Ascending aorta (tissue), 2 donors: ENCODE results near the gene AP2A2. TPM values are rescaled to one million over a fixed set of nuclear protein-coding genes. Genes with fewer than 3 reads are reported as not detected.

ENCODE experiments used
- DNase-seq, 2 donors: peaks; one replicate each; pipeline ENCODE4 v3.0.0-alpha.2; 2019; ENCODE audit warnings: low spot score in 2 of 2
- H3K27ac ChIP-seq, 2 donors: fragments of 200-600 bp; sonication (generic); one replicate each; pipeline ENCODE4 v1.5.1; 2016 to 2017; ENCODE audit warnings: mild to moderate bottlenecking in 1 of 2
- H3K27me3 ChIP-seq: fragments of 200-600 bp; sonication (generic); one replicate; pipeline ENCODE4 v1.5.1; 2017
- H3K36me3 ChIP-seq, 2 donors: fragments of 200-600 bp; sonication (generic); one replicate each; pipeline ENCODE4 v1.5.1; 2016
- H3K4me1 ChIP-seq, 2 donors: fragments of 200-600 bp; sonication (generic); one replicate each; pipeline ENCODE4 v1.5.1; 2016 to 2017; ENCODE audit warnings: mild to moderate bottlenecking in 1 of 2
- H3K4me3 ChIP-seq, 2 donors: fragments of 200-600 bp; sonication (generic); one replicate each; pipeline ENCODE4 v1.5.1; 2016 to 2017; ENCODE audit warnings: mild to moderate bottlenecking in 1 of 2
- H3K9me3 ChIP-seq, 2 donors: fragments of 200-600 bp; sonication (generic); one replicate each; pipeline ENCODE4 v1.5.1; 2016
- intact Hi-C: fragments of 100-400 bp; cut with DNase I; formaldehyde crosslinking; loops from one replicate; pipeline ENCODE4 v1.15.1; 2023
- total RNA-seq: library from RNA; depleted of rRNA; stranded (reverse); fragments of >200 nt; gene quantifications from one replicate; pipeline ENCODE4 v1.1.0, GENCODE V29; 2016
- TF ChIP-seq, protein P1 (sequence below), 3 experiments: fragments of 200-600 bp in 2 of 3; fragments of 450-650 bp in 1 of 3; sonication (generic) in 2 of 3; IDR thresholded peaks; one replicate each; pipeline ENCODE4 v1.5.1; 2016 to 2019; ENCODE audit warnings: antibody characterized with exemption in 3 of 3, mild to moderate bottlenecking in 1 of 3, moderate library complexity in 1 of 3

AP2A2 gene
- total RNA-seq, 1 donor from 2014 or later = 118 TPM

DNA sequence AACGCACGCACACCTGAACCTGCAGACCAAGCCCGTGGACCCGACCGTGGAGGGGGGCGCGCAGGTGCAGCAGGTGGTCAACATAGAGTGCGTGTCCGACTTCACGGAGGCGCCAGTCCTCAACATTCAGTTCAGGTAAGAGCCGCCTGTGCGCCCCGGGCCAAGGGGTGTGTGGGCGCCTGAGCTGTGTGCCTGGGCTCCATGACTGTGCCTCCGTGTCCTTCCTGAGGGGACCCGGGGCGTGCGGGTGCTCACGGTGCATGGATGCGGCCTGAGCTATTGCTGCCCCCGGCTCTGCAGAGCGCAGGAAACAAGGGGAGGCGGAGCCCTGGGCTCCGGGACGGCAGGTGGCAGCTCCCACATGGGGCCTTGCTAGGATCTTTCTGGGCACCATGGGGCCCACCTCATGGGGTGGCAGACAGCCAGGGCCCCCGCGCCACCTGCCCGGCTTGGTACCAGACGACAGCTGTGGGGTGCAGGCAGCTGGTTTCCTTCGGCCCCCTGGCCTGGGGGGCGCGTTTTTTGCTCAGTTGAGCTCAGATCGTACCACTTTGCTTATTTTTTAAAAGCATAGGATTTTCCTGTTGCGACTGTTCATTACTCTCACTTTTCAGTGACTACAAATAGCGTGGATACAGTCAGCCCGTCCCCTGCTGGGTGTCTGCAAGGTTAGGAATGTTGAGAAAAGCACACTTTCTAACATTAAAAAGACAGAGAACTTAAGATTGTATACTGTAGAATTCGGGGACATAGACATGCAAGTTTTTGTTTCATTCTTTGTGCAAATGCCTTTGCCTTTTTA lies 82.5 kb downstream of the AP2A2 start:
- no peaks in the 10 kb centered on the region for H3K9me3 ChIP-seq
- no peak overlapping the region for H3K4me3 ChIP-seq
- no peaks in the 10 kb centered on the region for H3K27me3 ChIP-seq
- peaks cover 78 to 98% of the 10 kb centered on the region in 2 donors for H3K36me3 ChIP-seq
- intact Hi-C loops = no loop called here
- no peak overlapping the region for H3K27ac ChIP-seq
- TF ChIP-seq, protein P1, sequence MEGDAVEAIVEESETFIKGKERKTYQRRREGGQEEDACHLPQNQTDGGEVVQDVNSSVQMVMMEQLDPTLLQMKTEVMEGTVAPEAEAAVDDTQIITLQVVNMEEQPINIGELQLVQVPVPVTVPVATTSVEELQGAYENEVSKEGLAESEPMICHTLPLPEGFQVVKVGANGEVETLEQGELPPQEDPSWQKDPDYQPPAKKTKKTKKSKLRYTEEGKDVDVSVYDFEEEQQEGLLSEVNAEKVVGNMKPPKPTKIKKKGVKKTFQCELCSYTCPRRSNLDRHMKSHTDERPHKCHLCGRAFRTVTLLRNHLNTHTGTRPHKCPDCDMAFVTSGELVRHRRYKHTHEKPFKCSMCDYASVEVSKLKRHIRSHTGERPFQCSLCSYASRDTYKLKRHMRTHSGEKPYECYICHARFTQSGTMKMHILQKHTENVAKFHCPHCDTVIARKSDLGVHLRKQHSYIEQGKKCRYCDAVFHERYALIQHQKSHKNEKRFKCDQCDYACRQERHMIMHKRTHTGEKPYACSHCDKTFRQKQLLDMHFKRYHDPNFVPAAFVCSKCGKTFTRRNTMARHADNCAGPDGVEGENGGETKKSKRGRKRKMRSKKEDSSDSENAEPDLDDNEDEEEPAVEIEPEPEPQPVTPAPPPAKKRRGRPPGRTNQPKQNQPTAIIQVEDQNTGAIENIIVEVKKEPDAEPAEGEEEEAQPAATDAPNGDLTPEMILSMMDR (IDR thresholded peaks at IDR 0.05) = no peak
- no peak for DNase-seq
- no peaks in the 10 kb centered on the region for H3K4me1 ChIP-seq

GRCh38 chr11:1008803-1009145 lies 83.1 kb downstream of the AP2A2 start:
- no peaks in the 10 kb centered on the region for H3K27me3 ChIP-seq
- H3K4me1 ChIP-seq = no peaks in the 10 kb centered on the region
- intact Hi-C loops = no loop called here
- TF ChIP-seq, protein P1 (IDR thresholded peaks at IDR 0.05) = no peak
- no peaks in the 10 kb centered on the region for H3K9me3 ChIP-seq
- no peak overlapping the region for H3K4me3 ChIP-seq
- H3K36me3 ChIP-seq = peaks cover 79 to 94% of the 10 kb centered on the region in 2 donors
- DNase-seq = no peak
- H3K27ac ChIP-seq = no peak overlapping the region

GRCh38 chr11:1009371-1009770 lies 83.7 kb downstream of the AP2A2 start:
- Histone ChIP-seq H3K4me1 (no peaks in the 10 kb centered on the region), H3K9me3 (no peaks in the 10 kb centered on the region), H3K4me3 (no peak overlapping the region), H3K27ac (no peak overlapping the region), H3K27me3 (no peaks in the 10 kb centered on the region), H3K36me3 (peaks cover 73 to 88% of the 10 kb centered on the region in 2 donors)
- intact Hi-C loops = no loop called here
- TF ChIP-seq, protein P1 (IDR thresholded peaks at IDR 0.05) = no peak
- DNase-seq = no peak

DNA sequence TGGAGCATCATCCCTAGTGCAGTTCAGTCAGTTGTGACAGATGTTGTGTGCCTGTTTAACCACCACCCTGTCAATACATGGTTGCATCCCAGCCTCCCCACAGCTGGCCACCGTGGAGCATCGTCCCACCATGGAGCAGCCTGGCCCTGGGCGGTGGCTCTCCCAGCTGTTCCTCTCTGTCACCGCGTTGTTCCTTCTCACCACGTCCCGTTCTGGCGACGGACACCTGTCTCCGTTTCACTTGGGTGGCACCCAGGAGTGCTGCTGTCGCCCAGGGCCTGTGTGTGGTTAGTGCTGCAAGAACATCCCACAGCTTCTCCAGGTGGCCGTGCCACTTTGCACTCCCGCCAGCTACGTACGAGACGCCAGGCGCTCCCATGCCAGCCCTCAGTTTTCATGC lies 84.3 kb downstream of the AP2A2 start:
- TF ChIP-seq, protein P1 (IDR thresholded peaks at IDR 0.05) = no peak
- DNase-seq = no peak
- Histone ChIP-seq H3K36me3 (peaks cover 66 to 82% of the 10 kb centered on the region in 2 donors), H3K27ac (no peak overlapping the region), H3K9me3 (no peaks in the 10 kb centered on the region), H3K27me3 (no peaks in the 10 kb centered on the region), H3K4me1 (no peaks in the 10 kb centered on the region), H3K4me3 (no peak overlapping the region)
- intact Hi-C loops = no loop called here

- Histone ChIP-seq H3K4me1 (no peaks in the 10 kb centered on the region), H3K4me3 (no peak overlapping the region), H3K9me3 (no peaks in the 10 kb centered on the region), H3K36me3 (peaks cover 59 to 75% of the 10 kb centered on the region in 2 donors), H3K27ac (no peak overlapping the region), H3K27me3 (no peaks in the 10 kb centered on the region)
- no peak for DNase-seq
- intact Hi-C loops = no loop called here
- TF ChIP-seq, protein P1 (IDR thresholded peaks at IDR 0.05) = no peak
Observed at GRCh38 chr11:1010551-1011319, 85.1 kb downstream of the AP2A2 start.
